T-helper 2 cell treated with Interferon-gamma antibody and Interleukin-4, amounts not matched to agents 5 μg/mL and 100 μg/mL, for 36 hours (primary cell): ENCODE data around the gene LINC00305.

Experiments used
- DNase-seq: peaks from one replicate; pipeline ENCODE4 v3.0.0; 2021; ENCODE audit warnings: low spot score
- H3K27ac Mint-ChIP-seq: one replicate; pipeline ENCODE4 v1.8.0; 2021; ENCODE audit warnings: mild to moderate bottlenecking, mixed read lengths
- H3K27me3 Mint-ChIP-seq: one replicate; pipeline ENCODE4 v1.8.0; 2021; ENCODE audit warnings: low read depth, mixed read lengths
- H3K36me3 Mint-ChIP-seq: one replicate; pipeline ENCODE4 v1.8.0; 2021; ENCODE audit warnings: low read depth, mixed read lengths
- H3K4me1 Mint-ChIP-seq: one replicate; pipeline ENCODE4 v1.8.0; 2021; ENCODE audit warnings: low read depth, mixed read lengths
- H3K4me3 Mint-ChIP-seq: one replicate; pipeline ENCODE4 v1.8.0; 2022; ENCODE audit warnings: mild to moderate bottlenecking, moderate library complexity, mixed read lengths
- H3K9me3 Mint-ChIP-seq: one replicate; pipeline ENCODE4 v1.8.0; 2021; ENCODE audit warnings: mixed read lengths

Gene LINC00305

DNA sequence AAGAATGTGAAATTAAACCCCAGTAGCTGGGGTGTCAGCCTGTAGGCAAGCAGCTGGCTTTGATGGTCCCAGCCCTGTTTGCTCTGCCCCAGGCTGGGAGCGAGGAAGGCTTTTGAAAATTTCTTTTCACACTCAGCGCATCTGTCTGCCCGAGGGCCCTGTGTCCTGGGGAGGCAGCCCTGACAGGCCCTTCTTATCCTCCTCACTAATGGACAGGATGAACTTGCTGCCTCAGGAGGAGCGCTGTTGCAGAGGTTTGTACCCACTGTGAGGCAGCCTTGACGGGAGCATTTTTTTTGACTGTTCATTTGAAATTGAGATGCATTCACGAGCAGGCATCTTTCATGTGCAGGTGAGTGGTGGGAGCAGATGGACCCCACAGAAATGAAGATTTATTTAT lies 116.6 kb downstream of the LINC00305 start:
- H3K27ac Mint-ChIP-seq, result no peak overlapping the region
- H3K4me1 Mint-ChIP-seq, result no peaks in the 10 kb centered on the region
- H3K27me3 Mint-ChIP-seq, result peaks cover 4% of the 10 kb centered on the region
- no peaks in the 10 kb centered on the region for H3K36me3 Mint-ChIP-seq
- H3K4me3 Mint-ChIP-seq, result no peak overlapping the region
- no peaks in the 10 kb centered on the region for H3K9me3 Mint-ChIP-seq
- DNase-seq, result no peak

DNA sequence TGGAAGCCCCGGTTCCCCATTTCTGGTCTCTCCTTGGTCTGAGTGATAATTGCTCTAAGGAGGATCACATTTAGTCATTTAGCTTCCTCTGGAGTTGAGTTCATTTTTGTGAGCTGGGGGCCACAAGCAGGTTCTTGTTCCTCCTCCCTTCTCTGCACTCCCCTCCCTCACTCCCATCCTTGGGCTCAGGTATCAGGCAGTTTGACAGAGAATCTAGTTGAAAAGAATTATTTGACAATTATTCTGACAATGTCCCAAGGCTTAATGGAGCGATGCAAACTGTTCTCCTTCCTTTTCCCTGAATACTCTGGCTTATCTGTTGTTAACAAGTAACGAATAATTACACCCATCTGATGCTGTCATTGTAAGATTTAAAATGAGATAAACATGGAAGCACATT lies 117.5 kb downstream of the LINC00305 start:
- Mint-ChIP-seq H3K9me3 (no peaks in the 10 kb centered on the region), H3K27me3 (peaks cover 4% of the 10 kb centered on the region)

More for the DNA sequence above, 117.5 kb downstream of the LINC00305 start:
- H3K27ac Mint-ChIP-seq, result no peak overlapping the region
- H3K4me1 Mint-ChIP-seq, result no peaks in the 10 kb centered on the region
- DNase-seq, result no peak
- H3K4me3 Mint-ChIP-seq, result no peak overlapping the region
- H3K36me3 Mint-ChIP-seq, result no peaks in the 10 kb centered on the region
